CD8-positive, alpha-beta memory T cell (primary cell): ENCODE data around the gene PCDHA13. TPM values are rescaled to one million over a fixed set of nuclear protein-coding genes. Genes with fewer than 3 reads are reported as not detected.
"Not testable (repeated sequence)": the region's sequence is repeated elsewhere in the genome, so short reads cannot be mapped to it uniquely, and the experiment has no call there.

ENCODE experiments used
- CTCF ChIA-PET: fragments of 350-600 bp; sonication (Branson Sonifier 250); formaldehyde crosslinking; loops from one replicate; lab custom pipeline; 2021; ENCODE audit warnings: antibody characterized with exemption; lab: Charles Lee
- POLR2A ChIA-PET: fragments of 350-600 bp; sonication (Branson Sonifier 250); formaldehyde crosslinking; loops from one replicate; lab custom pipeline; 2021; ENCODE audit warnings: antibody characterized with exemption; lab: Charles Lee
- DNase-seq, 5 donors: peaks; one replicate each; pipeline versions ENCODE4 v3.0.0 to v3.0.0-alpha.2; 2020 to 2022; ENCODE audit warnings: mixed read lengths in 1 of 5
- H3K27ac ChIP-seq: one replicate; pipeline ENCODE4 v1.7.0; 2013; ENCODE audit warnings: low read depth, mild to moderate bottlenecking, low read length, moderate library complexity
- H3K27me3 ChIP-seq: 2 replicates; pipeline ENCODE4 v1.7.0; 2013; ENCODE audit warnings: low read length, mild to moderate bottlenecking; ENCODE audit not compliant: insufficient read depth, poor library complexity, severe bottlenecking
- H3K36me3 ChIP-seq: 2 replicates; pipeline ENCODE4 v1.7.0; 2013; ENCODE audit warnings: mild to moderate bottlenecking, low read length, moderate library complexity; ENCODE audit not compliant: insufficient read depth
- H3K4me1 ChIP-seq: 2 replicates; pipeline ENCODE4 v1.7.0; 2013; ENCODE audit warnings: mild to moderate bottlenecking, low read length, moderate library complexity; ENCODE audit not compliant: insufficient read depth
- H3K4me3 ChIP-seq: 2 replicates; pipeline ENCODE4 v1.7.0; 2013; ENCODE audit warnings: mild to moderate bottlenecking, low read length
- H3K9me3 ChIP-seq: 2 replicates; pipeline ENCODE4 v1.7.0; 2013; ENCODE audit warnings: mild to moderate bottlenecking, low read length
- H3K27ac Mint-ChIP-seq, 8 donors: one replicate each; pipeline ENCODE4 v1.8.0; 2020 to 2021; ENCODE audit warnings: mixed read lengths in 8 of 8, mild to moderate bottlenecking in 6 of 8, inconsistent platforms in 3 of 8, moderate library complexity in 3 of 8
- H3K27me3 Mint-ChIP-seq, 2 donors: one replicate each; pipeline ENCODE4 v1.8.0; 2020 to 2021; ENCODE audit warnings: mixed read lengths in 2 of 2, mild to moderate bottlenecking in 1 of 2, moderate library complexity in 1 of 2
- H3K36me3 Mint-ChIP-seq, 3 donors: one replicate each; pipeline ENCODE4 v1.8.0; 2020 to 2021; ENCODE audit warnings: mixed read lengths in 3 of 3, inconsistent platforms in 1 of 3, mild to moderate bottlenecking in 1 of 3
- H3K4me1 Mint-ChIP-seq, 3 donors: one replicate each; pipeline ENCODE4 v1.8.0; 2020 to 2021; ENCODE audit warnings: mixed read lengths in 3 of 3, inconsistent platforms in 1 of 3, mild to moderate bottlenecking in 1 of 3
- H3K4me3 Mint-ChIP-seq, 7 donors: one replicate each; pipeline ENCODE4 v1.8.0; 2020 to 2021; ENCODE audit warnings: mixed read lengths in 7 of 7, mild to moderate bottlenecking in 6 of 7, moderate library complexity in 4 of 7, inconsistent platforms in 2 of 7
- H3K9me3 Mint-ChIP-seq, 5 donors: one replicate each; pipeline ENCODE4 v1.8.0; 2020 to 2022; ENCODE audit warnings: mixed read lengths in 5 of 5, mild to moderate bottlenecking in 3 of 5, moderate library complexity in 2 of 5, inconsistent platforms in 1 of 5
- polyA plus RNA-seq: library from polyadenylated mRNA; unstranded; fragments of 300-500 nt; fragmentation: Illumina TruSeq; gene quantifications from one replicate; pipeline ENCODE4 v1.2.3, GENCODE V29; 2021
- total RNA-seq, 2 experiments: library from RNA; stranded (reverse); gene quantifications; one replicate each; pipeline ENCODE4 v1.2.3, GENCODE V29; 2021

Gene PCDHA13, protein sequence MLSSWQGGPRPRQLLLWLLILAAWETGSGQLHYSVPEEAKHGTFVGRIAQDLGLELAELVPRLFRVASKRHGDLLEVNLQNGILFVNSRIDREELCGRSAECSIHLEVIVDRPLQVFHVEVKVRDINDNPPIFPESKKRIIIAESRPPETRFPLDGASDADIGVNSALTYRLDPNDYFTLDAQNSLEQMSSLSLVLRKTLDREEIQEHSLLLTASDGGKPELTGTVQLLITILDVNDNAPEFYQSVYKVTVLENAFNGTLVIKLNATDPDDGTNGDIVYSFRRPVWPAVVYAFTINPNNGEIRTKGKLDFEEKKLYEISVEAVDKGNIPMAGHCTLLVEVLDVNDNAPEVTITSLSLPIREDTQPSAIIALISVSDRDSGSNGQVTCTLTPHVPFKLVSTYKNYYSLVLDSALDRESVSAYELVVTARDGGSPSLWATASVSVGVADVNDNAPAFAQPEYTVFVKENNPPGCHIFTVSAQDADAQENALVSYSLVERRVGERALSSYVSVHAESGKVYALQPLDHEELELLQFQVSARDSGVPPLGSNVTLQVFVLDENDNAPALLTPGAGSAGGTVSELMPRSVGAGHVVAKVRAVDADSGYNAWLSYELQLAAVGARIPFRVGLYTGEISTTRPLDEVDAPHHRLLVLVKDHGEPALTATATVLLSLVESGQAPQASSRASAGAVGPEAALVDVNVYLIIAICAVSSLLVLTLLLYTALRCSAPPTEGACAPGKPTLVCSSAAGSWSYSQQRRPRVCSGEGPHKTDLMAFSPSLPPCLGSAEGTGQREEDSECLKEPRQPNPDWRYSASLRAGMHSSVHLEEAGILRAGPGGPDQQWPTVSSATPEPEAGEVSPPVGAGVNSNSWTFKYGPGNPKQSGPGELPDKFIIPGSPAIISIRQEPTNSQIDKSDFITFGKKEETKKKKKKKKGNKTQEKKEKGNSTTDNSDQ
- total RNA-seq: not detected
- not detected for polyA plus RNA-seq

DNA sequence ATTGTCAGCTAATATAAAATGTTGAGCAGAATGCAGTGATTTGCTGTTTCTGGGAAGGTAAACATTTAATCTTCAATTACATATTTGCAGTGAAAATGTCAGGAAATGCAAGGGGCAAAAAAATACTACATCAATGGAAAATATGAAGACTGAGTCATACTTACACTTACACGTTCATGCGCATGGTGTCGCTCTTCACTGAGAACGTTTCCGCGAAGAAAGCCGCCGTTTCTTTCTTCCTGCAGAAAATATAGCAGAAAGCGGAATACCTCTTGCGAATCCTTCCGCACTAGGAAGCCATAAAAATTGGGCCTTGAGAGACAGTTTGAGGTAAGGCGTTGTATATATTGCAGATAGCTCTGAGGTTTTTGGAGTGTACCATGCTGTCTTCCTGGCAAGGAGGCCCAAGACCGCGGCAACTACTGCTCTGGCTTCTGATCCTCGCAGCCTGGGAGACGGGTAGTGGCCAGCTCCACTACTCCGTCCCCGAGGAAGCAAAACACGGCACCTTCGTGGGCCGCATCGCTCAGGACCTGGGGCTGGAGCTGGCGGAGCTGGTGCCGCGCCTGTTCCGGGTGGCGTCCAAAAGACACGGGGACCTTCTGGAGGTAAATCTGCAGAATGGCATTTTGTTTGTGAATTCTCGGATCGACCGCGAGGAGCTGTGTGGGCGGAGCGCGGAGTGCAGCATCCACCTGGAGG is at the start of gene PCDHA13:
PCDHA13 (plus strand) TSS at position 236 of the 702 bp plus-strand sequence; CDS start at position 381, 145 bp downstream.
- no peaks in the 10 kb centered on the region for H3K9me3 ChIP-seq
- no peak within 1 kb of the TSS for H3K4me3 ChIP-seq
- H3K27me3 ChIP-seq: peaks cover 4% of the 10 kb centered on the region
- H3K9me3 Mint-ChIP-seq: peaks cover 20 to 31% (median 21%) of the 10 kb centered on the region in 5 donors
- H3K4me1 ChIP-seq: no peaks in the 10 kb centered on the region
- no peaks in the 10 kb centered on the region for H3K36me3 Mint-ChIP-seq
- H3K27me3 Mint-ChIP-seq: peaks cover 26 to 36% of the 10 kb centered on the region in 2 donors
- no peak within 1 kb of the TSS for H3K4me3 Mint-ChIP-seq
- POLR2A ChIA-PET: no interaction called here
- H3K4me1 Mint-ChIP-seq: no peaks in the 10 kb centered on the region
- no peak for DNase-seq
- H3K27ac Mint-ChIP-seq: no peak within 1 kb of the TSS
- H3K27ac ChIP-seq: no peak within 1 kb of the TSS
- CTCF ChIA-PET: no interaction called here
- no peaks in the 10 kb centered on the region for H3K36me3 ChIP-seq

DNA sequence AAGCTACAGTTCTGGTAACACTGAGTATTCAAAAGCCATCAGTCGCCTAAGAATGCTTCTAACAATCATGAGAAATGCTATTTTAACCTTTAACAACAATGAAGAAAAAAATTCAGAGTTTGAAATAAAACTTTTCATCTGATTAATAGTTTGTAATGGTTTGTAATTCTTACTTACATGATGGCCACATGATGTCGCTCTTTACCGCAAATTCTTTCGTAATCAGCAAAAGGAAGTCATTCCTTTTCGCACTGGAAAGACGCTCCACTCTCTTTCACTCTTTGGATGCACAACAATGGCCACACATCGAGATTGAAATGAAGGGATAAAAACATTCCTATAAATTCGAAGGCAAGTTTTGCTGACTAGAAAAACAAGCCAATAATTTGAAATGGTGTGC is 47.9 kb upstream of the PCDHA13 start, which contains the start of gene PCDHA7:
PCDHA7 (plus strand) TSS at position 277 of the 400 bp plus-strand sequence; CDS start at position 392, 115 bp downstream.
- H3K27me3 Mint-ChIP-seq: peaks cover 24 to 32% of the 10 kb centered on the region in 2 donors
- H3K27me3 ChIP-seq: no peaks in the 10 kb centered on the region
- peaks cover 0 to 4% (median 0%) of the 10 kb centered on the region in 3 donors for H3K36me3 Mint-ChIP-seq
- DNase-seq: no peak
- H3K9me3 ChIP-seq: no peaks in the 10 kb centered on the region
- POLR2A ChIA-PET: no interaction called here
- CTCF ChIA-PET: no interaction called here
- no peaks in the 10 kb centered on the region for H3K4me1 Mint-ChIP-seq
- no peak within 1 kb of the TSS for H3K4me3 ChIP-seq
- H3K27ac Mint-ChIP-seq: no peak within 1 kb of the TSS
- H3K4me3 Mint-ChIP-seq: no peak within 1 kb of the TSS
- no peak within 1 kb of the TSS for H3K27ac ChIP-seq
- H3K4me1 ChIP-seq: no peaks in the 10 kb centered on the region
- peaks cover 13 to 33% (median 23%) of the 10 kb centered on the region in 5 donors for H3K9me3 Mint-ChIP-seq
- no peaks in the 10 kb centered on the region for H3K36me3 ChIP-seq

DNA sequence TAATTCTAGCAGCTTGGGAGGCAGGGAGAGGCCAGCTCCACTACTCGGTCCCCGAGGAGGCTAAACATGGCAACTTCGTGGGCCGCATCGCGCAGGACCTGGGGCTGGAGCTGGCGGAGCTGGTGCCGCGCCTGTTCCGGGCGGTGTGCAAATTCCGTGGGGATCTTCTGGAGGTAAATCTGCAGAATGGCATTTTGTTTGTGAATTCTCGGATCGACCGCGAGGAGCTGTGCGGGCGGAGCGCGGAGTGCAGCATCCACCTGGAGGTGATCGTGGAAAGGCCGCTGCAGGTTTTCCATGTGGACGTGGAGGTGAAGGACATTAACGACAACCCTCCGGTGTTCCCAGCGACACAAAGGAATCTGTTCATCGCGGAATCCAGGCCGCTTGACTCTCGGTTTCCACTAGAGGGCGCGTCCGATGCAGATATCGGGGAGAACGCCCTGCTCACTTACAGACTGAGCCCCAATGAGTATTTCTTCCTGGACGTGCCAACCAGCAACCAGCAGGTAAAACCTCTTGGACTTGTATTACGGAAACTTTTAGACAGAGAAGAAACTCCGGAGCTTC is 47.4 kb upstream of the PCDHA13 start:
- CTCF ChIA-PET, H3K27me3 ChIP-seq, POLR2A ChIA-PET, H3K4me3 Mint-ChIP-seq, H3K36me3 Mint-ChIP-seq, H3K4me3 ChIP-seq, H3K27ac Mint-ChIP-seq, DNase-seq, H3K4me1 ChIP-seq, H3K27ac ChIP-seq, H3K36me3 ChIP-seq, H3K9me3 ChIP-seq, H3K4me1 Mint-ChIP-seq: not testable (repeated sequence)
- Mint-ChIP-seq H3K9me3 (peaks cover 14 to 36% (median 20%) of the 10 kb centered on the region in 5 donors), H3K27me3 (peaks cover 25 to 34% of the 10 kb centered on the region in 2 donors)

DNA sequence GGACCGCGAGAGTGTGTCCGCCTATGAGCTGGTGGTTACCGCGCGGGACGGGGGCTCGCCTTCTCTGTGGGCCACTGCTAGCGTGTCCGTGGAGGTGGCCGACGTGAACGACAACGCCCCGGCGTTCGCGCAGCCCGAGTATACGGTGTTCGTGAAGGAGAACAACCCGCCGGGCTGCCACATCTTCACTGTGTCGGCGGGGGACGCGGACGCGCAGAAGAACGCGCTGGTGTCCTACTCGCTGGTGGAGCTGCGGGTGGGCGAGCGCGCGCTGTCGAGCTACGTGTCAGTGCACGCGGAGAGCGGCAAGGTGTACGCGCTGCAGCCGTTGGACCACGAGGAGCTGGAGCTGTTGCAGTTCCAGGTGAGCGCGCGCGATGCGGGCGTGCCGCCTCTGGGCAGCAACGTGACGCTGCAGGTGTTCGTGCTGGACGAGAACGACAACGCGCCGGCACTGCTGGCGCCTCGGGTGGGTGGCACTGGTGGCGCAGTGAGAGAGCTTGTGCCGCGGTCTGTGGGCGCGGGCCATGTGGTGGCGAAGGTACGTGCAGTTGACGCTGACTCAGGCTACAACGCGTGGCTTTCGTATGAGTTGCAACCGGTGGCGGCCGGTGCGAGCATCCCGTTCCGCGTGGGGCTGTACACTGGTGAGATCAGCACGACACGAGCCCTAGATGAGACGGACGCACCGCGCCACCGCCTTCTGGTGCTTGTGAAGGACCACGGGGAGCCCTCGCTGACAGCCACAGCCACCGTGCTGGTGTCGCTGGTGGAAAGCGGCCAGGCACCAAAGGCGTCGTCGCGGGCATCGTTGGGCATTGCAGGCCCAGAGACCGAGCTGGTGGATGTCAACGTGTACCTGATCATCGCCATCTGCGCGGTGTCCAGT is 46.1 kb upstream of the PCDHA13 start:
- Mint-ChIP-seq H3K4me3 (no peak overlapping the region), H3K27me3 (peaks cover 29 to 40% of the 10 kb centered on the region in 2 donors), H3K36me3 (peaks cover 0 to 4% (median 0%) of the 10 kb centered on the region in 3 donors), H3K4me1 (no peaks in the 10 kb centered on the region), H3K27ac (no peak overlapping the region), H3K9me3 (peaks cover 14 to 44% (median 28%) of the 10 kb centered on the region in 5 donors)
- no peak for DNase-seq
- no peak overlapping the region for H3K4me3 ChIP-seq
- CTCF ChIA-PET: no interaction called here
- no peaks in the 10 kb centered on the region for H3K9me3 ChIP-seq
- H3K27me3 ChIP-seq: no peaks in the 10 kb centered on the region
- no peak overlapping the region for H3K27ac ChIP-seq
- H3K4me1 ChIP-seq: no peaks in the 10 kb centered on the region
- H3K36me3 ChIP-seq: no peaks in the 10 kb centered on the region
- POLR2A ChIA-PET: no interaction called here

DNA sequence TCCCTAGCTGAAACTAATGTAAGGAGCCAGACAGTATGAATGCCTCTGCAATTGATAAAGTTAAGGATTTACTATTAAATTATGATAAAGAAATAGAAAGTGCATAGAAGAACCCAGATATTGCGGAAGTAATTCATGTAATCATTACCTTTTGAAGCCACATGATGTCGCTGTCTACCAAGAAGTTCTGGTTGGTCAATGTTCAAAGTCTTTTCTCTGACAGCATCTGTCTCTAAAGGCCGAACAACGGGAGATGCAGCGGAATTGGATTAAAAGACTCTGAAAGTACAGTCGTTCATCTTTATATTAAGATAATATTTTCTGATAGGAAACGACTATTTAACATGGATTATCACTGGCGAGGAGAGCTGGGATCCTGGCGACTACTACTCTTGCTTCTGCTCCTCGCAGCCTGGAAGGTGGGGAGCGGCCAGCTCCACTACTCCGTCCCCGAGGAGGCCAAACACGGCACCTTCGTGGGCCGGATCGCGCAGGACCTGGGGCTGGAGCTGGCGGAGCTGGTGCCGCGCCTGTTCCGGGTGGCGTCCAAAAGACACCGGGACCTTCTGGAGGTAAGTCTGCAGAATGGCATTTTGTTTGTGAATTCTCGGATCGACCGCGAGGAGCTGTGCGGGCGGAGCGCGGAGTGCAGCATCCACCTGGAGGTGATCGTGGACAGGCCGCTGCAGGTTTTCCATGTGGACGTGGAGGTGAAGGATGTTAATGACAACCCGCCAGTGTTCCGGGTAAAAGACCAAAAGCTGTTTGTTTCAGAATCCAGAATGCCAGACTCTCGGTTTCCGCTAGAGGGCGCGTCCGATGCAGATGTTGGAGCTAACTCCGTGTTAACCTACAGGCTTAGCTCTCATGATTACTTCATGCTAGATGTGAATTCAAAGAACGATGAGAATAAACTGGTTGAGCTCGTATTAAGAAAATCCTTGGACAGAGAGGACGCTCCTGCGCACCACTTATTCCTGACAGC is 40.7 kb upstream of the PCDHA13 start, which contains the start of gene PCDHA8:
PCDHA8 (plus strand) TSS at position 210 of the 985 bp plus-strand sequence; CDS start at position 345, 135 bp downstream.
- Mint-ChIP-seq H3K4me1 (no peaks in the 10 kb centered on the region), H3K4me3 (peak within 1 kb of the TSS in 1 of 7 donors; percentile 9), H3K36me3 (no peaks in the 10 kb centered on the region), H3K9me3 (peaks cover 15 to 31% (median 20%) of the 10 kb centered on the region in 5 donors), H3K27me3 (peaks cover 12 to 14% of the 10 kb centered on the region in 2 donors), H3K27ac (no peak within 1 kb of the TSS)
- Histone ChIP-seq H3K36me3 (no peaks in the 10 kb centered on the region), H3K9me3 (no peaks in the 10 kb centered on the region), H3K27me3 (no peaks in the 10 kb centered on the region), H3K4me3 (no peak within 1 kb of the TSS), H3K4me1 (no peaks in the 10 kb centered on the region), H3K27ac (no peak within 1 kb of the TSS)
- POLR2A ChIA-PET: no interaction called here
- CTCF ChIA-PET: no interaction called here
- no peak for DNase-seq

DNA sequence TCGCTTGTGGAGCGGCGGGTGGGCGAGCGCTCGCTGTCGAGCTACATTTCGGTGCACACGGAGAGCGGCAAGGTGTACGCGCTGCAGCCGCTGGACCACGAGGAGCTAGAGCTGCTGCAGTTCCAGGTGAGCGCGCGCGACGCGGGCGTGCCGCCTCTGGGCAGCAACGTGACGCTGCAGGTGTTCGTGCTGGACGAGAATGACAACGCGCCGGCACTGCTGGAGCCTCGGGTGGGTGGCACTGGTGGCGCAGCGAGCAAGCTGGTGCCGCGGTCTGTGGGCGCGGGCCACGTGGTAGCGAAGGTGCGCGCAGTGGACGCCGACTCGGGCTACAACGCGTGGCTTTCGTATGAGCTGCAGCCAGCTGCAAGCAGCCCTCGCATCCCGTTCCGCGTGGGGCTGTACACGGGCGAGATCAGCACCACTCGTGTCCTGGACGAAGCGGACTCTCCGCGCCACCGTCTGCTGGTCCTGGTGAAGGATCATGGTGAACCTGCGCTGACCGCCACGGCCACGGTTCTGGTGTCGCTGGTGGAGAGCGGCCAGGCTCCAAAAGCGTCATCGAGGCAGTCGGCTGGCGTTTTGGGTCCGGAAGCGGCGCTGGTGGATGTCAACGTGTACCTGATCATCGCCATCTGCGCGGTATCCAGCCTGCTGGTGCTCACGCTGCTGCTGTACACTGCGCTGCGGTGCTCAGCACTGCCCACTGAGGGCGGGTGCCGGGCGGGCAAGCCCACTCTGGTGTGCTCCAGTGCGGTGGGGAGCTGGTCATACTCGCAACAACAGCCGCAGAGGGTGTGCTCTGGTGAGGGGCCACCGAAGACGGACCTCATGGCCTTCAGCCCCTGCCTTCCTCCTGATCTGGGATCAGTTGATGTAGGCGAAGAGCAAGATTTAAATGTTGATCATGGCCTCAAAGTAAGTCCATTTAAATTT is 38.9 kb upstream of the PCDHA13 start:
- Histone ChIP-seq H3K4me1 (no peaks in the 10 kb centered on the region), H3K4me3 (no peak overlapping the region), H3K36me3 (no peaks in the 10 kb centered on the region), H3K27me3 (no peaks in the 10 kb centered on the region), H3K9me3 (no peaks in the 10 kb centered on the region), H3K27ac (no peak overlapping the region)
- CTCF ChIA-PET: no interaction called here
- peaks cover 21 to 33% (median 28%) of the 10 kb centered on the region in 5 donors for H3K9me3 Mint-ChIP-seq
- DNase-seq: no peak
- peaks cover 9 to 31% of the 10 kb centered on the region in 2 donors for H3K27me3 Mint-ChIP-seq
- no peaks in the 10 kb centered on the region for H3K36me3 Mint-ChIP-seq
- H3K27ac Mint-ChIP-seq: no peak overlapping the region
- H3K4me3 Mint-ChIP-seq: no peak overlapping the region
- POLR2A ChIA-PET: no interaction called here
- no peaks in the 10 kb centered on the region for H3K4me1 Mint-ChIP-seq
